Fibroblast of mammary gland (primary cell): ENCODE measurements around the gene VDR.

Experiments
- DNase-seq: peaks from one replicate; pipeline ENCODE4 v3.0.0-alpha.2; 2010; ENCODE audit warnings: low read depth
- H3K4me3 ChIP-seq: 2 replicates; pipeline ENCODE4 v1.5.1; 2011; ENCODE audit warnings: low read depth, mild to moderate bottlenecking, low read length, moderate library complexity; ENCODE audit not compliant: control insufficient read depth
- CTCF ChIP-seq: conservative IDR thresholded peaks from 2 replicates; pipeline ENCODE4 v1.5.1; 2011; ENCODE audit warnings: low read depth, low read length, inconsistent platforms; ENCODE audit not compliant: control insufficient read depth, insufficient read depth

Gene VDR

DNA sequence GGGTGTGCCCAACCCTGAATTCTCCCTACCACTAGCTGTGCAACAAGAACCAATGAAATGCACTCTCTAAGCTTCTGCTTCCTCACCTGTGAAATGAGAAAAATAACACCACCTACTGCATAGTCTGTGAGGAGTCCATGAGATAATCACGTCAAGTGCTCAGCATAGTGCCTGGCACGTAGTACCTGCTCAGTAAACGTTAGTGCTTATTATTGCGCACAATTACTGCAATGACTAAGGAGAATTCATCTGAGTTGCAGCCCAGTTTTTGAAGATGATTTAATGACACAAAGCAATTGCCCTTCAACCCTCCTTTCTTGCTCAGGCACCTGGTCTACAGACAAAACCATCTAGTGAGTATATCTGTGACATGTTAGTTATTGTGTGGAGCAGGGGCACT, 8.8 kb downstream of the VDR start:
- no peak for TF ChIP-seq CTCF
- no peak for DNase-seq
- no peak overlapping the region for H3K4me3 ChIP-seq

- DNase-seq: no peak
- no peak for TF ChIP-seq CTCF
- no peak overlapping the region for H3K4me3 ChIP-seq
Measured at GRCh38 chr12:47894652-47895051, 10.1 kb downstream of the VDR start.

- no peak for TF ChIP-seq CTCF
- no peak overlapping the region for H3K4me3 ChIP-seq
- DNase-seq: no peak
Measured at GRCh38 chr12:47894068-47894467, 10.7 kb downstream of the VDR start.

DNA sequence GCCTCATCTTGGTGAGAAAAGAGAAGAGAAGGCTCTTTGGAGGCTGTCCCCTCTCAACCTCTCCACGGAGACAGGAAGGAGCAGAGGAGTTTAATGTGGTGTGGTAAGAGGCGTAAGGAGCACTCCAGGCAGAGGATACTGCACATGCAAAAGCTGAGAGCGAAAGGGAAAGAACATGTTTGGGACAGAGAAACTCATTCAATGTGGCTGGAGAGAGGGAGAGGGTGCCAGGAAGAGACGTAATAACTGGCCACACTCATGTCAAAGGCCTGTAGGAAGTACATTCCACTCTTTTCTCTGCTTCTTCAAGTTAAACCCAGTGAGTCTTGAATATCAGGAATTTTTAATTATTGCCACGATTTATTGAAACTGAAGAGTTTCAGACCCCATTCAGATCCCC, 12.0 kb downstream of the VDR start:
- TF ChIP-seq CTCF: no peak
- peak; percentile 62 for DNase-seq
- no peak overlapping the region for H3K4me3 ChIP-seq

DNA sequence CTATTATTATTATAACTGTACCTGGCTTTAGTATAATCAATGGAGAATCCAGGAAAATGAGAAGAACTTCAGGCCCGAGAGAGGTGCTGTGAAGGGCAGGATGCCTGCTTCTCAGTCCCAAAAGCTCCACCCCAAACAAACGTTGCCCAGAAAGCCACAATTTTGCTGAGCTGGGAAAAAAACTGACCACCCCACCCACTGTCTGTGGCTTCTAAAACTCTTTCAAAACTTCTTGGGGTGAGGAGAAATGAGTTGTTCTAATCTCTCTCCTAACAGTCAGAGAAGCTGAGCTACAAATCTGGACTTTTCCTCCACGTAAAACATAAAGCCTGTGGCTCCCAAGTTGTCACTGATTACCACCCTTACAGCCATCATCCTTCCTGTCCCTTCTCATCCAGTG, 13.4 kb downstream of the VDR start:
- DNase-seq: no peak
- no peak for TF ChIP-seq CTCF
- no peak overlapping the region for H3K4me3 ChIP-seq

- DNase-seq: no peak
- H3K4me3 ChIP-seq: no peak overlapping the region
- no peak for TF ChIP-seq CTCF
Measured at GRCh38 chr12:47889040-47889439, 15.8 kb downstream of the VDR start.

DNA sequence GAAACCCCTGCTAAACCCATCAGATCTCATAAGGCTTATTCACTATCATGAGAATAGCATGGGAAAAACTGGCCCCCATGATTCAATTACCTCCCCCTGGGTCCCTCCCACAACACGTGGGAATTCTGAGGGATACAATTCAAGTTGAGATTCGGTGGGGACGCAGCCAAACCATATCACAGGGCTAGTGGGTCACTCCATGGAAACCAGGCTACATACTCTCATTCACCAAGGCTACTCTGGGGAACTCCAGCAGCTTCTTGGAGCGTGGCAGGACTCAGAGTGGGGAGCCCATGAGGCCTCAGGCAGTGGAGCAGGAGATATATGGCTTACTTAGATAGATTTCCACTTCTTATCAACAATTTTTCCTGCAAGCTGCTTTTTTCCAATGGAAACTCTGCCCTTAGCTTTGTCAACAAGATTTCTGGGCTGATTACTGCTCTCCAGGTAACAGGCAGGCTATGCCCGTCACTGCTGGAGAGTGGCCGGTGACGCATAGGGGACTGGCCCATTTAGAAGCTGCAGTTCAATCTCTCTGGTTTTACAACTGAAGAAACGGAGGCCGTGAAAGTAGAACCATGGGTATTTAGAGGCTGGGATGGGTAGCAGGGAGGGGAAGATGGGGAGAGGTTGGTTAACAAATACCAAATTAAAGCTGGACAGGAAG, 16.5 kb downstream of the VDR start:
- TF ChIP-seq CTCF: no peak
- DNase-seq: no peak
- no peak overlapping the region for H3K4me3 ChIP-seq
